PFSK-1 (cell line): Measurements from ENCODE around the gene APBA3.

ENCODE experiments used
- FOXP2 ChIP-seq: optimal IDR thresholded peaks from 2 replicates; pipeline ENCODE3; 2011; ENCODE audit warnings: borderline replicate concordance, control low read depth, inconsistent platforms; ENCODE audit not compliant: insufficient read depth; ENCODE audit errors: extremely low read length, extremely low read depth
- POLR2AphosphoS5 ChIP-seq: IDR thresholded peaks from 2 replicates; pipeline ENCODE4 v1.6.1; 2012; ENCODE audit warnings: low read depth, mild to moderate bottlenecking, control low read depth, low read length, moderate library complexity
- SIN3A ChIP-seq: IDR thresholded peaks from 2 replicates; pipeline ENCODE4 v1.6.1; 2012; ENCODE audit warnings: mild to moderate bottlenecking, low read length, moderate library complexity, borderline replicate concordance; ENCODE audit not compliant: insufficient read depth
- TAF1 ChIP-seq: IDR thresholded peaks from 2 replicates; pipeline ENCODE4 v1.6.1; 2012; ENCODE audit warnings: low read length, control low read depth, borderline replicate concordance; ENCODE audit not compliant: insufficient read depth
- TF ChIP-seq, protein P1 (sequence below), 2 experiments: IDR thresholded peaks; 2 replicates each; pipeline versions ENCODE4 v1.6.1 to v1.8.0; 2011 to 2012; ENCODE audit warnings: low read depth in 2 of 2, low read length in 2 of 2, control low read depth in 1 of 2, inconsistent platforms in 1 of 2, mild to moderate bottlenecking in 1 of 2, moderate library complexity in 1 of 2; ENCODE audit not compliant: insufficient read depth in 1 of 2

APBA3 gene

GRCh38 chr19:3782903-3783302, 21.4 kb upstream of the APBA3 start:
- TF ChIP-seq FOXP2 (no peak), TAF1 (no peak), POLR2AphosphoS5 (no peak), SIN3A (no peak)
- TF ChIP-seq, protein P1, sequence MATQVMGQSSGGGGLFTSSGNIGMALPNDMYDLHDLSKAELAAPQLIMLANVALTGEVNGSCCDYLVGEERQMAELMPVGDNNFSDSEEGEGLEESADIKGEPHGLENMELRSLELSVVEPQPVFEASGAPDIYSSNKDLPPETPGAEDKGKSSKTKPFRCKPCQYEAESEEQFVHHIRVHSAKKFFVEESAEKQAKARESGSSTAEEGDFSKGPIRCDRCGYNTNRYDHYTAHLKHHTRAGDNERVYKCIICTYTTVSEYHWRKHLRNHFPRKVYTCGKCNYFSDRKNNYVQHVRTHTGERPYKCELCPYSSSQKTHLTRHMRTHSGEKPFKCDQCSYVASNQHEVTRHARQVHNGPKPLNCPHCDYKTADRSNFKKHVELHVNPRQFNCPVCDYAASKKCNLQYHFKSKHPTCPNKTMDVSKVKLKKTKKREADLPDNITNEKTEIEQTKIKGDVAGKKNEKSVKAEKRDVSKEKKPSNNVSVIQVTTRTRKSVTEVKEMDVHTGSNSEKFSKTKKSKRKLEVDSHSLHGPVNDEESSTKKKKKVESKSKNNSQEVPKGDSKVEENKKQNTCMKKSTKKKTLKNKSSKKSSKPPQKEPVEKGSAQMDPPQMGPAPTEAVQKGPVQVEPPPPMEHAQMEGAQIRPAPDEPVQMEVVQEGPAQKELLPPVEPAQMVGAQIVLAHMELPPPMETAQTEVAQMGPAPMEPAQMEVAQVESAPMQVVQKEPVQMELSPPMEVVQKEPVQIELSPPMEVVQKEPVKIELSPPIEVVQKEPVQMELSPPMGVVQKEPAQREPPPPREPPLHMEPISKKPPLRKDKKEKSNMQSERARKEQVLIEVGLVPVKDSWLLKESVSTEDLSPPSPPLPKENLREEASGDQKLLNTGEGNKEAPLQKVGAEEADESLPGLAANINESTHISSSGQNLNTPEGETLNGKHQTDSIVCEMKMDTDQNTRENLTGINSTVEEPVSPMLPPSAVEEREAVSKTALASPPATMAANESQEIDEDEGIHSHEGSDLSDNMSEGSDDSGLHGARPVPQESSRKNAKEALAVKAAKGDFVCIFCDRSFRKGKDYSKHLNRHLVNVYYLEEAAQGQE (IDR thresholded peaks at IDR 0.05; ENCODE audit: insufficient read depth in 1 of 2, low read depth in 2 of 2, low read length in 2 of 2): no peak

- TF ChIP-seq SIN3A: no peak
- TF ChIP-seq FOXP2: no peak
- no peak for TF ChIP-seq POLR2AphosphoS5
- TF ChIP-seq, protein P1 (IDR thresholded peaks at IDR 0.05; ENCODE audit: insufficient read depth in 1 of 2, low read depth in 2 of 2, low read length in 2 of 2): no peak
- no peak for TF ChIP-seq TAF1
Measured at GRCh38 chr19:3782330-3782729, 20.8 kb upstream of the APBA3 start.

DNA sequence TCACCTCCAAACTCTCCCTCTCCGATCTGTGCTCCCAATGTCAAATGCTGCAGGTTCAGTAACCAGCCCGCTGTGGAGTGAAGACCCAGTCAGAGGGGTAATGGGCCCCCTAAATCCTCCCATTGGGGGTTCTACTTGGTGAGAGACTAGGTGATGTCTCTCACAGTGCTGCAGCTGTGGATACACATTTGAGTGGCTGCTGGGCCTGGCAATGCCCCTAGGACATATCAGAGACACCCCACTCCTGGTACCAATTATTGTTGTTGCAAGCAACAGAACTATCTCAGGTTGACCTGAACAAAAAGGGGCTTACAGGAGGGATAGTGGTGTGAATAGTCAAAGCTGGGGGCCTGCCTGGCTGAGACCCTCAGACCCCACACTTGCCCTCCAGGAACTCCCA, 20.1 kb upstream of the APBA3 start:
- TF ChIP-seq, protein P1 (IDR thresholded peaks at IDR 0.05; ENCODE audit: insufficient read depth in 1 of 2, low read depth in 2 of 2, low read length in 2 of 2): no peak
- TF ChIP-seq TAF1 (no peak), SIN3A (no peak), FOXP2 (no peak), POLR2AphosphoS5 (no peak)

- TF ChIP-seq TAF1: no peak
- TF ChIP-seq POLR2AphosphoS5: no peak
- no peak for TF ChIP-seq FOXP2
- no peak for TF ChIP-seq SIN3A
Measured at GRCh38 chr19:3780786-3781304, 19.4 kb upstream of the APBA3 start.

- TF ChIP-seq FOXP2 (no peak), SIN3A (no peak), TAF1 (no peak), POLR2AphosphoS5 (no peak)
- TF ChIP-seq, protein P1 (IDR thresholded peaks at IDR 0.05; ENCODE audit: insufficient read depth in 1 of 2, low read depth in 2 of 2, low read length in 2 of 2): no peak
Measured at GRCh38 chr19:3778899-3779723, 17.6 kb upstream of the APBA3 start.
